Mucosa of gallbladder (tissue), 1 donor: Measurements from ENCODE around the gene TAS2R13. TPM values are rescaled to one million over a fixed set of nuclear protein-coding genes. Genes with fewer than 3 reads are reported as not detected.

Source experiments
- DNase-seq: peaks from one replicate; pipeline ENCODE4 v3.0.0-alpha.2; 2020; ENCODE audit warnings: low spot score
- total RNA-seq: library from RNA; stranded (reverse); gene quantifications from one replicate; pipeline ENCODE4 v1.2.1, GENCODE V29; 2021
- donor health status: DM: no; HTN: no; CAD: no.

The TAS2R13 gene, protein sequence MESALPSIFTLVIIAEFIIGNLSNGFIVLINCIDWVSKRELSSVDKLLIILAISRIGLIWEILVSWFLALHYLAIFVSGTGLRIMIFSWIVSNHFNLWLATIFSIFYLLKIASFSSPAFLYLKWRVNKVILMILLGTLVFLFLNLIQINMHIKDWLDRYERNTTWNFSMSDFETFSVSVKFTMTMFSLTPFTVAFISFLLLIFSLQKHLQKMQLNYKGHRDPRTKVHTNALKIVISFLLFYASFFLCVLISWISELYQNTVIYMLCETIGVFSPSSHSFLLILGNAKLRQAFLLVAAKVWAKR
- 0.78 TPM for total RNA-seq

DNA sequence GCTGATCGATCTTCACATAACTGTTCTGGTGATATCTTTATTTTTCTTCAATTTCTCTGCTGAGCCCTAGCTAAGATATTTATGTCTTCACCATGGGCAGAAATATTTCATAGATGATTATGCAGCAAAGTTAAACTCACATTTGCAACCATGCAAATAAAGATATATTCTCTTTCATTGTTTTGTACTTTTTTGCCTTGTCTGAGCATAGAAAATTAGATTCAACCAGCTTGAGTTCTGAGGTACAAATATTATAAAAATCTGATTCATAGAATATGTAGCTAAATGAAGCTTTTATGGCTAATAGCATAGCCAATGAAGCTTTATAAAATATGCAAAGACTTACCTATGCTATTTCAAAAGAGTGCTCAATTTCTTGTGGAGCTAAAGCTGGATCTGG is at the start of gene TAS2R13:
TAS2R13 (minus strand) TSS at position 101 of the 400 bp plus-strand sequence. CDS start 264 bp downstream, outside the sequence.
- DNase-seq, result no peak

DNA sequence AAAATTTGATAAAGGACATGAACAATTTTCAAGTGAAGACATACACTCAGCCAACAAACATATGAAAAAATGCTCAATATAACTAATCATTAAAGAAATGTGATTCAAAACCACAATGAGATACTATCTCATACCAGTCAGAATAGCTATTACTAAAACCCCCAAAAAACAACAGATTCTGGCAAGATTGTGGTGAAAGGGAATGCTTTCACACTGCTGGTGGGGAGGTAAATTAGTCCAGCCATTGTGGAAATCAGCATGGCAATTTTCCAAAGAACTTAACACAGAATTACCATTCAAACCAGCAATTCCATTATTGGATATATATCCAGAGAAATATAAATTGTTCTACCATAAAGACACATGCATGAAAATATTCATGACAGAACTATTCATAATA is 48.4 kb upstream of the TAS2R13 start:
- no peak for DNase-seq

DNA sequence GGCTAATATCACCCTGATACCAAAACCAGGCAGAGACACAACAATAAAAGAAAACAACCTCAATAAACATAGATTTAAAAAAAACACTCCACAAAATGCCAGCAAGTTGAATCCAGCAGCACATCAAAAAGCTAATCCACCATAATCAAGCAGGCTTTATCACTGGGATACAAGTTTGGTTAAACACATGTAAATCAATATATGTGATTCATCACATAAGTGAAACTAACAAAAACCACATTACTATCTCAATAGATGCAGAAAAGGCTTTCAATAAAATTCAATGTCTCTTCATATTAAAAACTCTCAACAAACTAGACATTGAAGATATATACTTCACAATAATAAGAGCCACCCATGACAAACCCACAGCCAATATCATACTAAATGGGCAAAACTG is 46.7 kb upstream of the TAS2R13 start:
- no peak for DNase-seq

DNA sequence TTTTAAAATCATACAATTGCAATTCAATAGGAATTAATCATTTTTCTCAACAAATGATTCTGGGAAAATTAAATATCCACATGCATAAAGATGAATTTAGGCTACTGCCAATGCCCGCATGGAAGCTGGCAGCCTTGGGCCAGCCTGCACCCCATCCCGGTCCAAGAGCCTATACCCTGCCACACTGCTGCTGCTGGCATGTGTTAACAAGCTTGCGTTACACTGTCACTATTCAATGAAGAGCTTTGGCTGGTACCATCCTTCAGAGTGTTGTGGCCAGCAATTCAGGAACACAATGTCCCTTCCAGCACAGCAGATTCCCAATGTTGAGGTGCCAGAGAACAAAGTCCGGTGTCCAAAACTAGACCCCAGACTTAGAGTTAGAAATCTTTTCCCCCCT is 43.3 kb upstream of the TAS2R13 start:
- DNase-seq, result no peak

DNA sequence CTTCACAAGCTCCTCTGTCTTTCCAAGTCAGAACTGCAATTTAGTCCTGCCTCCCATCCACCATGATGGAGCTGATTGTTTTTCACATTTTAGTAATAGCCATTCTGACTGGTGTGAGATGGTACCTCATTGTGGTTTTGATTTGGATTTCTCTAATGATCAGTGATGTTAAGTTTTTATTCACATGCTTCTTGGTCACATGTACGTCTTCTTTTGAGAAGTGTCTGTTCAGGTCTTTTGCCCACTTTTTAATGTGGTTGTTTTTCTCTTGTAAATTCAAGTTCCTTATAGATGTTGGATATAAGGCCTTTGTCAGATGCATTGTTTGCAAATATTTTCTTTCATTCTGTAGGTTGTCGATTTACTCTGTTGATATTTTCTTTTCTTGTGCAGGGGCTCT is 33.8 kb upstream of the TAS2R13 start:
- DNase-seq, result no peak

DNA sequence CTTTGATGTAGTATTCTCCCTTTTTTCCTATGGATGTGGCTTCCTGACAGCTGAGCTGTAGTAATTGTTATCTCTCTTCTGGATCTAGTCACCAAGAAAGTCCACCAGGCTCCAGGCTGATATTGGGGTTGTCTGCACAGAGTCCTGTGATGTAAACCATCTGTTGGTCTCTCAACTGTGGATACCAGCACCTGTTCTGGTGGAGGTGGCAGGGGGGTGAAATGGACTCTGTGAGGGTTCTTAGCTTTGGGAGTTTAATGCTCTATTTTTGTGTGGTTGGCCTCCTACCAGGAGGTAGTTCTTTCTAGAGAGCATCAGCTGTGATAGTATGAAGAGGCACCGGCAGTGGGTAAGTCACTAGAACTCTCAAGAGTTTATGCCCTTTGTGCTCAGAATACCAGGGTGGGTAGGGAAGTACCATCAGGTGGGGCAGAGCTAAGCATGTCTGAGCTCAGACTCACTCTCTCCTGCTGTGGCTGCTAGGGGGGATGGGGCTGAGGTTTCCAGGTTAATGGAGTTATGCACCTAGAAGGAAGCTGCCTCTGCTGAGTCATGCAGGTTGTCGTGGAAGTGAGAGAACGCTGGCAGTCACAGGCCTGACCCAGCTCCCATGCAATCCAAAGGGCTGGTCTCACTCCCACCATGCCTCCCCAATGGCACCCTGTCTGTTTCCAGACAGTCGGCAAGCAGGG is 32.7 kb upstream of the TAS2R13 start:
- peak; percentile 34 for DNase-seq

DNA sequence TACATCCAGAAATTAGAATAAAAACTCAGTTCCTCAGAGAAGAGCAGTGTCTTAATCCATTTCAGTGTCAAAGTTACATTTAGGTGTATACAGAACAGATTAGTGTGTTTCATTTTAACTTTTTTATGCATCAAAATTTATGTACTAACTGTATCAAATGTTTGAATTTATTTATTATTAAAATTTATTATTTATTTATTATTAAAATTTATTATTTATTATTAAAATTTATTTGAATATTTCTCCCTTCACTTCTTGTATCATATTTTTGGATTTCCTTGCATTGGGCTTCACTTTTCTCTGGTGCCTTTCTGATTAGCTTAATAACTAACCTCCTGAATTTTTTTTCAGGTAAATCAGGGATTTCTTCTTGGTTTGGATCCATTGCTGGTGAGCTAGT is 32.0 kb upstream of the TAS2R13 start:
- no peak for DNase-seq

DNA sequence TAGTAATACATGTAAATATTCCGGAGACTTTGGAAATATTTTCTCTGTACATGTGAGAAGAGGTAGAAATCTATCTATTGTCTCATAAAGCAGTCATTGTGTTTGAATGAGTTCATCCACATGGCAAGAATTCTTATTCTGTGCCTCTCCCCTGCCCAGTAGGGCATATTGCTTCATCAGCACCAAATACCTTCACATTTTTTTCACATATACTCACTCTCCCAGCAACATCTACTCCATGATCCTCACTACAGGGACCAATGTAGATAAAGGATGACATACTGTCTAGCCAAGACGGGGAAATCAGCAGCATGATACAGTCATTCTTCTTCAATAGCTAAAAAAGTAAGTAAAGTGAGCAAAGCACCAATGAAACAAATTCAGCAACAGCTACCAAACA is 31.0 kb upstream of the TAS2R13 start:
- DNase-seq, result no peak

DNA sequence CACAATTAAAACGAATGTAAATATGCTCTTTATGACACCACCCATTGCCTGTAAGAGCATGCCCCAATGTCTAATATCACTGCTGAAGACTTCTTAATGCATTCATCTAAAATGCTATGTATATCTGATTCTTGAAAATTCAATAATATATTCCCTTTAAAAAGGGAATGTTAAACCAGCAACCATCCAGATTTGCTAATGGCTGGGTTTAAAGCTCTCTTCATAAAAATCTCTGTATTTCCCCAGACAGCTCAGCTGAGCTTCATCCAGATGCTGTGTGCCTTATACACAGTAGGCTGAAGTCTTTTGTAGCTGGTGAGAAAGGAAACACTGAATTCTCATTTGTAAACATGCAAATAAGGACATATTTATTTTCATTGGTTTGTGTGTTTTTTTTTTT is 29.8 kb upstream of the TAS2R13 start, which contains the start of gene TAS2R14:
TAS2R14 (minus strand) TSS at position 101 of the 400 bp plus-strand sequence; CDS start at position 45, 56 bp downstream.
- no peak for DNase-seq

DNA sequence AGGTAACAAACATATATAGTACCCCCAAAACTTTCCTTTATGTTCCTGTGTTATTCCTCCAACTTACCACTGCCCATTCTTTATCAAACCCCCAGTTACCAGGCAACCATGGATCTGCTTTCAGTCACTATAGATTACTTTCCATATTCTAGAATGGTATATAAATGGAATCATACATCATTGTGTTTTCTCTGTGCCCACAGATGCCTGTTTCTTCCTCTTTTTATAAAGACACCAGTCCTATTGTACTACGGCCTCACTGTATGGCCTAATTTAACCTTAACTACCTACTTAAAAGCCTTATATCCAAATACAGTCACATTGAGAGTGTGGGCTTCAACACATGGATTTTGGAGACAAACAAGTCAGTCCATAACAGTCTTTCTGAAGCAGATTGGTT is 27.1 kb upstream of the TAS2R13 start:
- no peak for DNase-seq

DNA sequence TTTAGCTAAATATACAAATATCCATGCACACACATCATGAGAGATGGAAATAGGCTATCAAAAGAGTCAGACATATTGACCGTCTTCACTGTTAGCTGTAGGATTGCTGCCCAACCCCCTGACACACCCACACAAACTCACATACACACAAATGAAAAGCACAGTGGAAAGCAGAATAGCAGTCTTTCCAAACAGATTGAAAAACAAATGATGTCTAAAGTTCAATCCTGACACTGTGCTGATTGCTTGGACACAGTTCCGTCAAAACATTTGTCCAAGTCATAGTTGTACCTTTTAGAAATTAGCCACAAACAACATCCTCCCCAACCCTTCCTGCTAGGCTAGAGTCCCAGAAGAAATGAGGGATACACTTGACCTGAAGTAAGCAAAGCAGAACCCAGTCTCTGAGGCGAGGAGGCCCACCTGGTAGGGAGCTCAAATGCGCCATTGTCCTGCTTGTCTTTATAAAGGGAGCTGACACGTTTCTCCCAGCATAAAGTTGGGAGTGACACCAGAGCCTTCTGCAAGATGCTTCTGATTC is 19.5 kb upstream of the TAS2R13 start, which contains the start of gene PRH2:
PRH2 (plus strand) TSS at position 491 of the 541 bp plus-strand sequence; CDS start at position 529, 38 bp downstream.
- DNase-seq, result no peak

DNA sequence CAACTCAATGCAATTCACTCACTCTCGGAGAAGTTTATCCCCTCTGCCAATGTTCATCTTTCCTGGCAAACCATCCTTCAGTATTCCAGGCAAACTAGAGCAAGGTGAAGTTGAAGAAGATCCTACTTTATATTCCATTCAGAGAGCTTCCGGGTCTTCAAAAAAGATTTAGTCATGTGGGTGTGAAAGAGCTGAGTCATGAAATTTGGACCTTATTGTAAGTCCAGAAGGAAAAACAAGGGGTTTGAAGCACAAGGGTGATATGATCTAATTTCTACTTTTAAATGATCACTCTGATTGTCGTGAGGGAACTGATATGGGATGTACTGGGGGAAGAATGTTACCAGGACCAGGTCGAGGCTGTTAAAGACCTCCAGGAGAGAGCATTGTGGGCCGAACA is 16.9 kb upstream of the TAS2R13 start:
- no peak for DNase-seq

DNA sequence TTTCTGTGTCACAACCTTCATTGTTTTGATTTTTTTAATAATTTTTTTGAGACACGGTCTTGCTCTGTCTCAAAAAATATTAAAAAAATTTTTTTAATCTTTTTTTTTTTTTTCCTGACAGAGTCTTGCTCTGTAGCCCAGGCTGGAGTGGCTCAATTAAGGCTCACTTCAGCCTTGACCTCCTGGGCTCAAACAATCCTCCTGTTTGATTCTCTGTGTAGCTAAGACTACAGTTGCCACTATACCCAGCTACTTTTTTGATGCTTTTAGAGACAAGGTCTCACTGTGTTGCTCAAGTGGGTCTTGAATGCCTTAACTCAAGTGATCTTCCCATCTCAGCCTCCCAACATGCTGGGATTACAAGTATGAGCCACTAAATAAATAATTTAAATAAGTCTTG is 10.4 kb upstream of the TAS2R13 start:
- DNase-seq, result no peak

DNA sequence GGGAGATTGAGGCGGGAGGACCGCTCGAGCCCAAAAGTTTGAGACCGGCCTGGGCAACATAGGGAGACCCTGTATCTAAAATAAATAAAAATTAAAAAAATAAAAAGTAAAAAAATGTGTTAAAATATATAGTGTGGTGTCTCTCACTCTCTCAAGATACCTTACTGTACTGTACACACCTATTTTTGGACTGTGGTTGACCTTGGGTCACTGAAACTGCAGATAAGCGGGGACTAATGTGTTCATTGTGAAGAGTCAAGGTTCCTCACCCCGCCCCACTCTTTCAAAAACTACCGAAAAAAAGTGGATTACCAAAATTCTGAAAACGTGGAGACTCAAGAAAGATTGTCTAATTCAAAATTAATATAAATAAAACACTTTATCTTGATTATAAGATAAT is 1.0 kb upstream of the TAS2R13 start:
- DNase-seq, result no peak

DNA sequence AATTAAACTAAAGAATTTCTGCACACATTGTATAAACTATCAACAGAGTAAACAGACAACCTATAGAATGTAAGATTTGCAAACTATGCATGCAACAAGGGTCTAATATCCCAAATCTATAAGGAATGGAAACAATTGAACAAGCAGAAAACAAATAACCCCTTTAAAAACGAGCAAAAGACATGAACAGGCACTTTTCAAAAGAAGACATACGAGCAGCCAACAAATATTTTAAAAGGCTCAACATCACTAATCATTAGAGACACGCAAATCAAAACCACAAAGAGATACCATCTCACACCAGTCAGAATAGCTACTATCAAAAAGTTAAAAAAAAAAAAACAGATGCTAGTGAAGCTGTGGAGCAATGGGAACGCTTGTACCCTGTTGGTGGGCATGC is 4.7 kb downstream of the TAS2R13 start:
- DNase-seq, result no peak

DNA sequence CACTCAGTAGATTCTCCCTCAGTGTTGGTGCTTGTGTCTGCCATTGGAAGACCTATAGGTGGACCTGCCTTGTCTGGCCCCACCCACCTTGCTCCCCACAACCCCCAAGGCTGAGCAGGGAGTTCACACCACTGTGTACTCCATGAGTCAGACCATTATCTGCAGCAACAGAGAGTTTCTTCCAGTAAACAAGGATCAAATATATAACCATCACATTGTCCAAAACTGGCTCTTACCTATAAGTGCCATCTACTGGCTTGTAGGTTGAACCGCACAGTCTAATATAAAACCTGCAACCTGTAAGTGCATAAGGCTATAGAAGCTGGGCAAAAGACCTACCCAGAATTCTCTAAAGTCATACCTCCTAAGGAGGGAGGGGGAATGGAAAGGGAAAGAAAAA is 7.9 kb downstream of the TAS2R13 start:
- DNase-seq, result no peak

DNA sequence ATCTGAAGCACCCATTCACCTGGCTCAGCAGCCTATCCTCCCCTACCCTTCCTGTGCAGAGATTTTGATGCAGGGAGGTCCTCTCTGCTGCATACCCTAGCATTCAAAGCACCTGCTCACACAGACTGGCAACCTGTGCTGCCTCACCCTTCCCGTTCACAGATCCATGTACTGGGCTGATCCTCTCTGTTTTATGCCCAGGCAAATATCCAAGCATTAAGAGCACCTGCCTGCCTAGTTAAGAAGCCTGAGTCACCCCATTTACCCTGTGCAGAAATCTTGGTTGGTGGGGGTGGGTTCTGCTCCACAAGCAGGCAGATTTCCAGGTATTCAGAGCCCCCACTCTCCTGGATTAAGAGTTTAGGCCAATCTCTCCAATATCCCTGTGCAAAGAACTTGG is 8.4 kb downstream of the TAS2R13 start:
- no peak for DNase-seq

DNA sequence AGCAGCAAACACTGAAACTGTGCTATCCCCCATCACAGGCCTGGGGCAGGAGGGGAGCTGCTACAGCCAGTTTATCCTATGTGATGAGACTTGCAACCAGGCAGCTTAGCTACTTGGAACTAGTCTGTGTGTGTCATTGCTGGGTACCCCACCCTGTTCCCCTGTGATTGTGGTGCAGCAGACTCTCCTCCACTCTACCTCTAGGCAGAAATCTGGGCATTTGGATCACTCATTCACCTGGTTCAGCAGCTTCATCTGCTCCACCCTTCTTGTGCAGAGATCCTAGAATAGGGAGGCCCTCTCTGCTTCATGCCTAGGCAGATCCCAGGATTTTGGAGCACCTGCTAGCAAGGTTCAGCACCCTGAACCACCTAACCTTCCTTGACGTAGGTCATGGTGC is 8.8 kb downstream of the TAS2R13 start:
- DNase-seq, result no peak

DNA sequence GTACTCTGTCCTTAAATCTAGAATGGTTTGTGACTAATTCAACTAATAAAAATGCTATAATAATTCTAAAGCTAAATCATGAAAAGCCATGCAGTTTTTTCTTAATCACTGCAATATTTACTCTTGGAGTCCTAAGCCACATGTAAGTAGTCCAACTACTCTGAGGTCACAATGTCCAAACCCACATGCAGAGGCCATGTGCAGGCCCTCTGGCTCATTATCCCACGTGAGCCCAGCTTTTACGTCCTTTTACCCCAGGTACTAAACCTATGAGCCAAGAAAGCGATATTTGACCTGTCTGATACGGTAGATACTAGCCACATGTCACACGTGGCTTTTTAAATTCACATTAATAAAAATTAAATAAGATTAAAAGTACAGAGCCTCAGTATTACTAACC is 12.5 kb downstream of the TAS2R13 start:
- no peak for DNase-seq

DNA sequence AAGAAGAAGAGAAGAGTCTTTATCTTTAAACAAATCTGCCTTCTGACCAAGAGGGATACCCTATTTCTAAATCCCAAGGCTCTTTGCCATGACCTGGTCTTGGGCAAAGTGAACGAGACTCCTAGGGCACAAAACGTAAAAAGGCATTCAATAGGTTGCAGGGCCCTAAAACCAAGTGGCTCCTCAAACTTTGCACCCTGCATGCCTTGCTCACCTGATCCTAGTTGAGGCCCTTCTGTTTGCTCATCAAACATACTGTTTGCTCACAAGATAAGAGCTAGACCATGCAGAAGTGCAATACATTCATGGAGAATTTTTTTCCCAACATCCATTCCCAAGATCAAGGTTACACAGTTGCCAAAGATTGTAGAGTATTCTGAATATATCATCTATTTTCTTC is 17.4 kb downstream of the TAS2R13 start:
- DNase-seq, result peak; percentile 12

DNA sequence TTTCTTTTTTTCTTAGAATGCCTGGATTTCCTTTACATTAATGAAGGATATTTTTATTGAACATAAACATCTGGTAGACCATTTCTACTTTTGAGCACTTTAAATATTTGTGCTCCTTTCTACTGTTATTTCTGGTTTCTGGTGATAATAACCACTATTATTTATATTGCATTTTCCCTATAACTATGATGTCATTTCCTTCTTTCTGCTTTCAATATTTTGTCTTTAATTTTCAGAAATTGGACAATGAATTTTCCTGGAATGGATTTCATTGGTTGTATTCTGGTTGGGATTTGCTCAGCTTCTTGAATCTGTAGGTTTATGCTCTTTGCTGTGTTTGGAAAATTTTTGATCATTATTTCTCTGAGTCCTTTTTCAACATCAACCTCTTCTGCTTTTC is 20.1 kb downstream of the TAS2R13 start:
- no peak for DNase-seq

DNA sequence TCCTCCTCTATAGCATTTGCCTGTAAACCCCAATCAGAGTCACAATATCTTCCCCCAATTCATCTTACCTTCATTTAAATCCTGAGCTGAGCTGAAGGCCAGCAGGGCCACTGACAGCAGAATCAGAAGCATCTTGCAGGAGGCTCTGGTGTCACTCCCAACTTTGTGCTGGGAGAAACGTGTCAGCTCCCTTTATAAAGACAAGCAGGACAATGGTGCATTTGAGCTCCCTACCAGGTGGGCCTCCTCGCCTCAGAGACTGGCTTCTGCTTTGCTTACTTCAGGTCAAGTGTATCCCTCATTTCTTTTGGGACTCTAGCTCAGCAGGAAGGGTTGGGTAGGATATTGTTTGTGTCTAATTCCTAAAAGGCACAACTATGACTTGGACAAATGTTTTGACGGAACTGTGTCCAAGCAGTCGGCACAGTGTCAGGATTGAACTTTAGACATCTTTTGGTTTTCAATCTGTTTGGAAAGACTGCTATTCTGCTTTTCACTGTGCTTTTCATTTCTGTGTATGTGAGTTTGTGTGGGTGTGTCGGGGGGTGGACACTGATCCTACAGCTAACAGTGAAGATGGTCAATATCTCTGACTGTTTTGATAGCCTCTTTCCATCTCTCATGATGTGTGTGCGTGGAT is 25.2 kb downstream of the TAS2R13 start, which contains the start of gene PRH1:
PRH1 (minus strand) TSS at position 170 of the 640 bp plus-strand sequence; CDS start at position 132, 38 bp downstream.
- no peak for DNase-seq
